Body of pancreas (tissue), 4 donors: ENCODE results near the gene HAAO. TPM values are rescaled to one million over a fixed set of nuclear protein-coding genes. Genes with fewer than 3 reads are reported as not detected.
A peak's percentile ranks its signal among the peaks of the same experiment; 100 is the strongest.

ENCODE experiments used
- ATAC-seq: fragments of 150-250 bp; one replicate; pipeline ENCODE4 v1.9.1; 2016
- DNase-seq, 4 donors: peaks; one replicate each; pipeline ENCODE4 v3.0.0-alpha.2; 2019
- H3K27ac ChIP-seq, 4 donors: fragments of 200-600 bp; sonication (generic); 1 replicate in 3 of 4; 2 replicates in 1 of 4; pipeline versions ENCODE4 v1.5.1 to v1.6.1; 2016 to 2019; ENCODE audit warnings: mild to moderate bottlenecking in 1 of 4, mixed read lengths in 1 of 4, moderate library complexity in 1 of 4
- H3K27me3 ChIP-seq, 2 donors: fragments of 200-600 bp; sonication (generic); one replicate each; pipeline ENCODE4 v1.6.0; 2016; ENCODE audit warnings: mild to moderate bottlenecking in 1 of 2
- H3K36me3 ChIP-seq, 2 donors: fragments of 200-600 bp; sonication (generic); replicated peaks in 1 of 2; 2 replicates each; pipeline ENCODE4 v1.5.1; 2016; ENCODE audit warnings: low read depth in 2 of 2; ENCODE audit not compliant: insufficient read depth in 1 of 2
- H3K4me1 ChIP-seq: fragments of 200-600 bp; sonication (generic); one replicate; pipeline ENCODE4 v1.6.0; 2016
- H3K4me3 ChIP-seq, 2 donors: fragments of 200-600 bp; sonication (generic); 1 replicate in 1 of 2; 2 replicates in 1 of 2; pipeline ENCODE4 v1.5.1; 2016 to 2019
- H3K9me3 ChIP-seq, 3 donors: fragments of 200-600 bp; sonication (generic); 1 replicate in 2 of 3; 2 replicates in 1 of 3; pipeline ENCODE4 v1.5.1; 2016
- CTCF ChIP-seq, 7 experiments: fragments of 450-650 bp in 4 of 7; fragments of 200-600 bp in 3 of 7; sonication (generic) in 3 of 7; IDR thresholded peaks; one replicate each; pipeline ENCODE4 v1.5.1; 2016 to 2019; ENCODE audit warnings: antibody characterized with exemption in 7 of 7
- POLR2A ChIP-seq, 3 donors: fragments of 450-650 bp; IDR thresholded peaks; one replicate each; pipeline ENCODE4 v1.6.1; 2016; ENCODE audit warnings: antibody characterized with exemption in 3 of 3, mild to moderate bottlenecking in 2 of 3
- WGBS, 2 donors: methylation state at CpG; one replicate each; pipeline ENCODE4 v1.1.5; 2017; 5-methylcytosine and 5-hydroxymethylcytosine counted together
- intact Hi-C: fragments of 100-400 bp; cut with DNase I; formaldehyde crosslinking; loops from one replicate; pipeline ENCODE4 v1.15.1; 2023
- total RNA-seq, 2 donors: library from RNA; depleted of rRNA; stranded (reverse); fragments of >200 nt; gene quantifications; one replicate each; pipeline ENCODE4 v1.1.0, GENCODE V29; 2016

Gene HAAO
- total RNA-seq, result 10 to 100 TPM; 30.3 to 30.9 TPM

GRCh38 chr2:42792583-42793333, at the start of gene HAAO:
HAAO (minus strand) TSS chr2:42792583; CDS start chr2:42792536, 47 bp downstream.
- ATAC-seq (peak; percentile 82), DNase-seq (peak; percentile 86 to 90 (median 87))
- Histone ChIP-seq H3K27me3 (no peaks in the 10 kb centered on the region), H3K4me1 (peaks cover 59% of the 10 kb centered on the region), H3K27ac (peak within 1 kb of the TSS; percentile 90 to 93 (median 91)), H3K9me3 (no peaks in the 10 kb centered on the region), H3K36me3 (no peaks in the 10 kb centered on the region), H3K4me3 (peak within 1 kb of the TSS; percentile 35 to 54)
- 0 to 1% methylated on average over 7 to 74 of the region's 75 CpGs for WGBS, 2 donors
- peak in 3 of 7 experiments; percentile 5 to 30 (median 11) for TF ChIP-seq CTCF (IDR thresholded peaks at IDR 0.05)
- peak; percentile 79 to 83 (median 80) for TF ChIP-seq POLR2A (IDR thresholded peaks at IDR 0.05)
- intact Hi-C loops, result no loop called here

GRCh38 chr2:42841344-42841743, 49.0 kb upstream of the HAAO start:
- ATAC-seq, result no peak
- 80 to 83% methylated on average over 1 to 5 of the region's 5 CpGs for WGBS, 2 donors
- no peak overlapping the region for H3K4me3 ChIP-seq
- no peak overlapping the region for H3K27ac ChIP-seq
- H3K9me3 ChIP-seq, result no peaks in the 10 kb centered on the region
- H3K4me1 ChIP-seq, result no peaks in the 10 kb centered on the region
- DNase-seq, result no peak
- intact Hi-C loops, result loop anchor here (10.0 kb wide), 1 partner anchor 393 kb away; no protein-coding TSS in a partner anchor
- H3K36me3 ChIP-seq, result no peaks in the 10 kb centered on the region
- TF ChIP-seq POLR2A (IDR thresholded peaks at IDR 0.05) (no peak), CTCF (IDR thresholded peaks at IDR 0.05) (no peak)
- no peaks in the 10 kb centered on the region for H3K27me3 ChIP-seq

GRCh38 chr2:42840760-42841159, 48.4 kb upstream of the HAAO start:
- Histone ChIP-seq H3K36me3 (no peaks in the 10 kb centered on the region), H3K27me3 (no peaks in the 10 kb centered on the region), H3K4me3 (no peak overlapping the region), H3K27ac (no peak overlapping the region), H3K4me1 (no peaks in the 10 kb centered on the region), H3K9me3 (no peaks in the 10 kb centered on the region)
- TF ChIP-seq CTCF (IDR thresholded peaks at IDR 0.05) (no peak), POLR2A (IDR thresholded peaks at IDR 0.05) (no peak)
- 67% methylated on average over 6 of the region's 6 CpGs for WGBS, 2 donors
- DNase-seq (no peak), ATAC-seq (no peak)
- intact Hi-C loops, result loop anchor here (10.0 kb wide), 1 partner anchor 394 kb away; no protein-coding TSS in a partner anchor

- H3K36me3 ChIP-seq, result no peaks in the 10 kb centered on the region
- no peak overlapping the region for H3K4me3 ChIP-seq
- 68 to 76% methylated on average over 4 of the region's 4 CpGs for WGBS, 2 donors
- no peaks in the 10 kb centered on the region for H3K4me1 ChIP-seq
- no peak for TF ChIP-seq POLR2A (IDR thresholded peaks at IDR 0.05)
- no peak for TF ChIP-seq CTCF (IDR thresholded peaks at IDR 0.05)
- no peak overlapping the region for H3K27ac ChIP-seq
- no peaks in the 10 kb centered on the region for H3K9me3 ChIP-seq
- intact Hi-C loops, result loop anchor here (10.0 kb wide), 1 partner anchor 395 kb away; no protein-coding TSS in a partner anchor
- ATAC-seq (no peak), DNase-seq (no peak)
- H3K27me3 ChIP-seq, result no peaks in the 10 kb centered on the region
Measured at GRCh38 chr2:42839809-42840501, 47.6 kb upstream of the HAAO start.
